GM12878 (cell line): Measurements from ENCODE around the gene GPX7. TPM values are rescaled to one million over a fixed set of nuclear protein-coding genes. Genes with fewer than 3 reads are reported as not detected.
A peak's percentile ranks its signal among the peaks of the same experiment; 100 is the strongest.

Experiments used
- BCL11A ChIP-seq: IDR thresholded peaks from 2 replicates; pipeline ENCODE4 v1.6.1; 2011; ENCODE audit warnings: low read depth, low read length
- BMI1 ChIP-seq: fragments of 450-650 bp; IDR thresholded peaks from 2 replicates; pipeline ENCODE4 v1.6.1; 2016; ENCODE audit warnings: mild to moderate bottlenecking, moderate library complexity, borderline replicate concordance
- CBX3 ChIP-seq: fragments of 200-600 bp; sonication (generic); IDR thresholded peaks from 2 replicates; pipeline ENCODE4 v1.6.1; 2016; ENCODE audit warnings: low read depth, borderline replicate concordance
- CEBPB ChIP-seq, 2 experiments: fragments of 150-350 bp in 1 of 2; IDR thresholded peaks; 2 replicates each; pipeline ENCODE4 v1.6.1; 2012 to 2014; ENCODE audit warnings: low read depth in 2 of 2, low read length in 2 of 2, borderline replicate concordance in 1 of 2, inconsistent platforms in 1 of 2
- CHD1 ChIP-seq: IDR thresholded peaks from 2 replicates; pipeline ENCODE4 v1.6.1; 2012; ENCODE audit warnings: low read depth, low read length, improper control_type of control experiment
- CHD4 ChIP-seq: fragments of 200-600 bp; sonication (generic); IDR thresholded peaks from 2 replicates; pipeline ENCODE4 v1.6.1; 2016; ENCODE audit warnings: mild to moderate bottlenecking
- EGR1 ChIP-seq, 2 experiments: IDR thresholded peaks; 1 replicate in 1 of 2; 2 replicates in 1 of 2; pipeline ENCODE4 v1.6.1; 2011 to 2012; ENCODE audit warnings: low read depth in 2 of 2, low read length in 2 of 2, borderline replicate concordance in 1 of 2, mild to moderate bottlenecking in 1 of 2, moderate library complexity in 1 of 2
- KAT2A ChIP-seq: conservative IDR thresholded peaks from 2 replicates; pipeline ENCODE4 v1.6.1; 2011; ENCODE audit warnings: low read depth, low read length; ENCODE audit not compliant: control insufficient read depth
- KDM1A ChIP-seq: fragments of 200-600 bp; sonication (generic); IDR thresholded peaks from 2 replicates; pipeline ENCODE4 v1.6.1; 2016; ENCODE audit warnings: borderline replicate concordance
- MEF2A ChIP-seq: IDR thresholded peaks from 2 replicates; pipeline ENCODE4 v1.6.1; 2011; ENCODE audit warnings: low read depth, mild to moderate bottlenecking, low read length, moderate library complexity; ENCODE audit not compliant: insufficient read depth
- MTA3 ChIP-seq: IDR thresholded peaks from 2 replicates; pipeline ENCODE4 v1.6.1; 2012; ENCODE audit warnings: low read length, inconsistent platforms, borderline replicate concordance
- POLR2AphosphoS5 ChIP-seq: IDR thresholded peaks from 2 replicates; pipeline ENCODE4 v1.6.1; 2011; ENCODE audit warnings: mild to moderate bottlenecking, low read length, inconsistent platforms
- RB1 ChIP-seq: fragments of 450-650 bp; formaldehyde crosslinking; IDR thresholded peaks from 2 replicates; pipeline ENCODE4 v1.6.1; 2017; ENCODE audit warnings: mild to moderate bottlenecking, borderline replicate concordance
- SIX5 ChIP-seq: IDR thresholded peaks from 2 replicates; pipeline ENCODE4 v1.6.1; 2011; ENCODE audit warnings: mild to moderate bottlenecking, low read depth, low read length, moderate library complexity; ENCODE audit not compliant: severe bottlenecking
- SMAD1 ChIP-seq: fragments of 450-650 bp; IDR thresholded peaks from 2 replicates; pipeline ENCODE4 v1.6.1; 2018; ENCODE audit warnings: mild to moderate bottlenecking, low read depth; ENCODE audit not compliant: partially characterized antibody
- SMC3 ChIP-seq: IDR thresholded peaks from 2 replicates; pipeline ENCODE4 v1.6.1; 2011; ENCODE audit warnings: low read length, improper control_type of control experiment, borderline replicate concordance
- TCF12 ChIP-seq: IDR thresholded peaks from 2 replicates; pipeline ENCODE4 v1.6.1; 2011; ENCODE audit warnings: low read depth, mild to moderate bottlenecking, low read length
- YBX1 ChIP-seq: fragments of 450-650 bp; IDR thresholded peaks from 2 replicates; pipeline ENCODE4 v1.6.1; 2016; ENCODE audit warnings: antibody characterized with exemption
- ZNF274 ChIP-seq: IDR thresholded peaks from one replicate; pipeline ENCODE4 v1.8.0; 2011; ENCODE audit not compliant: insufficient read length, insufficient read depth
- polyA plus RNA-seq, 11 experiments: library from polyadenylated mRNA; depleted of rRNA in 4 of 11; unstranded in 6 of 11; stranded (reverse) in 5 of 11; fragments of >200 nt; fragmentation: Nextera tagmentation in 4 of 11; fragmentation: Illumina TruSeq in 1 of 11; extraction: Ambion mirVana in 4 of 11; extraction: Trizol in 1 of 11; gene quantifications; 1 replicate in 1 of 11; 2 replicates in 10 of 11; pipeline versions ENCODE4 v1.2.1 to v1.2.3, GENCODE V29; 2011 to 2016; ENCODE audit warnings: inconsistent platforms in 2 of 11, missing spikeins in 2 of 11, low read depth in 1 of 11
- total RNA-seq, 4 experiments: library from RNA; depleted of rRNA in 3 of 4; stranded (reverse); fragments of >200 nt in 3 of 4; fragmentation: Illumina TruSeq in 1 of 4; extraction: Trizol in 1 of 4; gene quantifications; 2 replicates each; pipeline versions ENCODE4 v1.2.1 to v1.2.3, GENCODE V29; 2013 to 2021
- TF ChIP-seq, protein P1 (sequence below): fragments of 450-650 bp; IDR thresholded peaks from 2 replicates; pipeline ENCODE4 v1.6.1; 2017; ENCODE audit warnings: antibody characterized with exemption, mild to moderate bottlenecking, moderate library complexity
- TF ChIP-seq, protein P2 (sequence below): fragments of 450-650 bp; formaldehyde crosslinking; IDR thresholded peaks from 2 replicates; pipeline ENCODE4 v1.4.0; 2020; ENCODE audit warnings: mild to moderate bottlenecking, moderate library complexity
- TF ChIP-seq, protein P3 (sequence below): IDR thresholded peaks from 2 replicates; pipeline ENCODE4 v1.6.1; 2012; ENCODE audit warnings: low read depth, low read length, improper control_type of control experiment

Gene GPX7
- total and polyA plus RNA-seq, 10 of the 15 experiments (the other 5 are each of a cell fraction or from before 2014, with no cell fraction given): 1.9 to 4.2 (median 2.5) TPM; not detected in 1

DNA sequence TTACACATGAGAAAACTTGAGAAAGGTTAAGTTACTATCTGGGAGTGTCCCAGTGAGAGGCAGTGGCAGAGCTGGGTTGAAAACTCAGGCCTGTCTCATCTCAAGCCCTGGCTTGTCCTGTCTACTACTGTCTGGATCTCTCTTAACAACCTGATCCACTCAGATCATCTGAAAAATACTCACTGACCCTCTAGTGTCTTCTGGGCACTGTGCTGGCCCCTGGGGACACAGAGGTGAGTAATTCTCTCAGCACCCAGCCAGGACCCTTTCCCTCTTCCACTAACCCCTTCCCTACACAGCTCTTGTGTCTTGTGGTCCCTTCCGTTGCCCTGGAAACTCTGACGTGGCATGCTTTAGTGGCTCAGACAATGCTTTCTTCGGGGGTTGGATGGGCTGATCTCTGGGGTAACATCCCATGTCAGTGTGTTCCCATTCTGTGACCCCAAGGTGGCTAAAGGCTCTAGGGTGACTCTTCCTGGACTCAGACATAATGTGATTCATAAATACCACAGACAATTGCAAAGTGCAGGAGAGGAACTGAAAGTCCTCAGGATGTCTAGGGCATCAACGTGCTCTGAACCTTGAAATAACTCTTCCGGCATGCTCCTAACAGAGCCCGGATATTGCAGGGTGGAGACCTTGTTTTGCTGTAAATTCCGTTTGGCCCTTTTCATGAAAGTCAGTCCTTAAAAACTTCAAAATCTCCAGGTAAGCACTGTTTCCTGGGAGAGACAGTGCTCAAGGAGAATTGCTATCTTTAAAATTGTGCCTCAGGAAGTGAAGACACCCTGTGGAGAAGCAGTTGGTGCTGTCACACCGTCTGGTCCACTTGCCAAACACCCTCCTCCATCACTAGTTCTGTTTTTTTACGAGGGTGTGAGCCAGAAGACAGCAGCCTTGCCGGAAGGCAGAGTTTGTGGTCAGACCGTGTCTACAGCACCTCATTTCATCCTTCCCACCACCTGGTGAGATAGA is 34.8 kb downstream of the GPX7 start (continued):
- 0 out of 2 replicates have a peak, but pooled peaks have one; percentile 23 for TF ChIP-seq YBX1
- TF ChIP-seq KAT2A: no peak
- TF ChIP-seq POLR2AphosphoS5: no peak
- peak; percentile 72; the same call in 1 of the 2 replicates for TF ChIP-seq MEF2A
- no peak for TF ChIP-seq CEBPB (IDR thresholded peaks at IDR 0.05; ENCODE audit: borderline replicate concordance in 1 of 2, low read depth in 2 of 2, low read length in 2 of 2)
- no peak for TF ChIP-seq KDM1A
- TF ChIP-seq TCF12: peak; percentile 53; the same call in 1 of the 2 replicates
- peak; percentile 70 for TF ChIP-seq BMI1
- peak; percentile 99 for TF ChIP-seq MTA3
- no peak for TF ChIP-seq CBX3
- no peak for TF ChIP-seq SIX5
- no peak for TF ChIP-seq SMAD1
- TF ChIP-seq, protein P1, sequence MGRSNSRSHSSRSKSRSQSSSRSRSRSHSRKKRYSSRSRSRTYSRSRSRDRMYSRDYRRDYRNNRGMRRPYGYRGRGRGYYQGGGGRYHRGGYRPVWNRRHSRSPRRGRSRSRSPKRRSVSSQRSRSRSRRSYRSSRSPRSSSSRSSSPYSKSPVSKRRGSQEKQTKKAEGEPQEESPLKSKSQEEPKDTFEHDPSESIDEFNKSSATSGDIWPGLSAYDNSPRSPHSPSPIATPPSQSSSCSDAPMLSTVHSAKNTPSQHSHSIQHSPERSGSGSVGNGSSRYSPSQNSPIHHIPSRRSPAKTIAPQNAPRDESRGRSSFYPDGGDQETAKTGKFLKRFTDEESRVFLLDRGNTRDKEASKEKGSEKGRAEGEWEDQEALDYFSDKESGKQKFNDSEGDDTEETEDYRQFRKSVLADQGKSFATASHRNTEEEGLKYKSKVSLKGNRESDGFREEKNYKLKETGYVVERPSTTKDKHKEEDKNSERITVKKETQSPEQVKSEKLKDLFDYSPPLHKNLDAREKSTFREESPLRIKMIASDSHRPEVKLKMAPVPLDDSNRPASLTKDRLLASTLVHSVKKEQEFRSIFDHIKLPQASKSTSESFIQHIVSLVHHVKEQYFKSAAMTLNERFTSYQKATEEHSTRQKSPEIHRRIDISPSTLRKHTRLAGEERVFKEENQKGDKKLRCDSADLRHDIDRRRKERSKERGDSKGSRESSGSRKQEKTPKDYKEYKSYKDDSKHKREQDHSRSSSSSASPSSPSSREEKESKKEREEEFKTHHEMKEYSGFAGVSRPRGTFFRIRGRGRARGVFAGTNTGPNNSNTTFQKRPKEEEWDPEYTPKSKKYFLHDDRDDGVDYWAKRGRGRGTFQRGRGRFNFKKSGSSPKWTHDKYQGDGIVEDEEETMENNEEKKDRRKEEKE: no peak
- no peak for TF ChIP-seq SMC3
- no peak for TF ChIP-seq ZNF274
- TF ChIP-seq CHD1: no peak
- TF ChIP-seq CHD4: no peak
- TF ChIP-seq RB1: peak; percentile 64; the same call in 1 of the 2 replicates
- TF ChIP-seq, protein P2, sequence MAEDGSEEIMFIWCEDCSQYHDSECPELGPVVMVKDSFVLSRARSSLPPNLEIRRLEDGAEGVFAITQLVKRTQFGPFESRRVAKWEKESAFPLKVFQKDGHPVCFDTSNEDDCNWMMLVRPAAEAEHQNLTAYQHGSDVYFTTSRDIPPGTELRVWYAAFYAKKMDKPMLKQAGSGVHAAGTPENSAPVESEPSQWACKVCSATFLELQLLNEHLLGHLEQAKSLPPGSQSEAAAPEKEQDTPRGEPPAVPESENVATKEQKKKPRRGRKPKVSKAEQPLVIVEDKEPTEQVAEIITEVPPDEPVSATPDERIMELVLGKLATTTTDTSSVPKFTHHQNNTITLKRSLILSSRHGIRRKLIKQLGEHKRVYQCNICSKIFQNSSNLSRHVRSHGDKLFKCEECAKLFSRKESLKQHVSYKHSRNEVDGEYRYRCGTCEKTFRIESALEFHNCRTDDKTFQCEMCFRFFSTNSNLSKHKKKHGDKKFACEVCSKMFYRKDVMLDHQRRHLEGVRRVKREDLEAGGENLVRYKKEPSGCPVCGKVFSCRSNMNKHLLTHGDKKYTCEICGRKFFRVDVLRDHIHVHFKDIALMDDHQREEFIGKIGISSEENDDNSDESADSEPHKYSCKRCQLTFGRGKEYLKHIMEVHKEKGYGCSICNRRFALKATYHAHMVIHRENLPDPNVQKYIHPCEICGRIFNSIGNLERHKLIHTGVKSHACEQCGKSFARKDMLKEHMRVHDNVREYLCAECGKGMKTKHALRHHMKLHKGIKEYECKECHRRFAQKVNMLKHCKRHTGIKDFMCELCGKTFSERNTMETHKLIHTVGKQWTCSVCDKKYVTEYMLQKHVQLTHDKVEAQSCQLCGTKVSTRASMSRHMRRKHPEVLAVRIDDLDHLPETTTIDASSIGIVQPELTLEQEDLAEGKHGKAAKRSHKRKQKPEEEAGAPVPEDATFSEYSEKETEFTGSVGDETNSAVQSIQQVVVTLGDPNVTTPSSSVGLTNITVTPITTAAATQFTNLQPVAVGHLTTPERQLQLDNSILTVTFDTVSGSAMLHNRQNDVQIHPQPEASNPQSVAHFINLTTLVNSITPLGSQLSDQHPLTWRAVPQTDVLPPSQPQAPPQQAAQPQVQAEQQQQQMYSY: no peak
- TF ChIP-seq, protein P3, sequence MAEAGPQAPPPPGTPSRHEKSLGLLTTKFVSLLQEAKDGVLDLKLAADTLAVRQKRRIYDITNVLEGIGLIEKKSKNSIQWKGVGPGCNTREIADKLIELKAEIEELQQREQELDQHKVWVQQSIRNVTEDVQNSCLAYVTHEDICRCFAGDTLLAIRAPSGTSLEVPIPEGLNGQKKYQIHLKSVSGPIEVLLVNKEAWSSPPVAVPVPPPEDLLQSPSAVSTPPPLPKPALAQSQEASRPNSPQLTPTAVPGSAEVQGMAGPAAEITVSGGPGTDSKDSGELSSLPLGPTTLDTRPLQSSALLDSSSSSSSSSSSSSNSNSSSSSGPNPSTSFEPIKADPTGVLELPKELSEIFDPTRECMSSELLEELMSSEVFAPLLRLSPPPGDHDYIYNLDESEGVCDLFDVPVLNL: no peak
- peak in 1 of 2 experiments; percentile 20; a peak in 1 of 3 replicates for TF ChIP-seq EGR1 (IDR thresholded peaks at IDR 0.05; ENCODE audit: borderline replicate concordance in 1 of 2, low read depth in 2 of 2, low read length in 2 of 2)
- peak; percentile 64; the same call in 1 of the 2 replicates for TF ChIP-seq BCL11A
